ENCODE results near the gene MRPL18. TPM values are rescaled to one million over a fixed set of nuclear protein-coding genes. Genes with fewer than 3 reads are reported as not detected.
A peak's percentile ranks its signal among the peaks of the same experiment; 100 is the strongest.

MRPL18 gene
- total and polyA plus RNA-seq, 9 of the 15 experiments (the other 6 are each of a cell fraction or from before 2014, with no cell fraction given): 149 to 456 (median 196) TPM

GRCh38 chr6:159804504-159804903 lies 14.2 kb downstream of the MRPL18 start (continued):
- peak; percentile 88 for TF ChIP-seq CBX8 (IDR thresholded peaks at IDR 0.05; ENCODE audit: borderline replicate concordance, extremely low read depth, low read depth, low read length, poor library complexity, severe bottlenecking)
- TF ChIP-seq HDAC8 (tag; IDR thresholded peaks at IDR 0.05): no peak
- no peak for TF ChIP-seq MTF1 (CRISPR knock-in tag; IDR thresholded peaks at IDR 0.05; ENCODE audit: borderline replicate concordance)

GRCh38 chr6:159805440-159806020 lies 15.3 kb downstream of the MRPL18 start:
- Histone ChIP-seq H3K4me3 (no peak overlapping the region), H3K36me3 (ENCODE audit: control insufficient read depth, insufficient read depth, low read length) (no peaks in the 10 kb centered on the region), H4K20me1 (replicated peaks; ENCODE audit: control insufficient read depth, insufficient read depth, low read length) (no peaks in the 10 kb centered on the region), H3K9me3 (replicated peaks; ENCODE audit: control insufficient read depth, insufficient read depth, low read depth, low read length) (no peaks in the 10 kb centered on the region), H2AFZ (ENCODE audit: low read depth, low read length) (0 out of 2 replicates have a peak overlapping the region, but pooled peaks have one; percentile 20), H3K27ac (ENCODE audit: extremely low read depth, low read depth, low read length) (no peak overlapping the region), H3K79me2 (ENCODE audit: control insufficient read depth, insufficient read depth, low read length) (no peaks in the 10 kb centered on the region), H3K27me3 (ENCODE audit: control insufficient read depth in 2 of 2, insufficient read depth in 2 of 2, low read length in 2 of 2) (peaks cover 4 to 32% of the 10 kb centered on the region in 2 experiments), H3K9me1 (ENCODE audit: control insufficient read depth, insufficient read depth, low read length) (no peaks in the 10 kb centered on the region), H3K4me1 (replicated peaks in 1 of 2; ENCODE audit: control insufficient read depth in 2 of 2, insufficient read depth in 2 of 2, low read length in 2 of 2) (peaks cover under 1 to 16% of the 10 kb centered on the region in 2 experiments; a peak in 3 of 5 replicates), H3K4me2 (ENCODE audit: insufficient read depth, low read length) (no peak overlapping the region), H3K9ac (ENCODE audit: insufficient read depth in 1 of 2, low read depth in 2 of 2, low read length in 2 of 2) (no peak overlapping the region)
- DNase-seq (ENCODE audit: extremely low read depth in 1 of 4, low spot score in 3 of 4) (no peak), ATAC-seq (no peak), FAIRE-seq (no peak)
- in situ Hi-C loops (cut with MboI) (no loop called here), intact Hi-C loops (cut with micrococcal nuclease) (loop anchor here (1.0 kb wide), 1 partner anchor 17 kb away; no protein-coding TSS in a partner anchor)
- BruUV-seq (replicated peaks): no TSS peak
- ChIA-PET POLR2A (interaction anchor here (0.8 to 3.0 kb wide), 4 partner anchors 9 to 28 kb away, joined by 3 to 24 read pairs (median 4); partner anchors contain the start of genes MRPL18 and TCP1), CTCF (ENCODE audit: low intra/inter-chr PET ratio) (interaction anchor here (0.6 kb wide), 1 partner anchor 112 kb away, joined by 3 read pairs; the partner anchor contains the start of gene SOD2)
- WGBS (ENCODE audit: insufficient coverage, low coverage, missing lambda C conversion rate): 44% methylated on average over 6 of the region's 6 CpGs
- TF ChIP-seq TAF7 (tag; IDR thresholded peaks at IDR 0.05) (no peak), TAL1 (IDR thresholded peaks at IDR 0.05) (peak; percentile 40; the same call in 1 of the 2 replicates), BRD9 (IDR thresholded peaks at IDR 0.05; ENCODE audit: low read depth, partially characterized antibody) (no peak), DPF2 (IDR thresholded peaks at IDR 0.05) (peak; percentile 28; the same call in 1 of the 2 replicates), SMARCA5 (IDR thresholded peaks at IDR 0.05) (no peak), SAFB2 (IDR thresholded peaks at IDR 0.05; ENCODE audit: borderline replicate concordance, low read depth, low read length, severe bottlenecking) (no peak), CREM (IDR thresholded peaks at IDR 0.05; ENCODE audit: low read depth) (no peak), MED1 (CRISPR knock-in tag; IDR thresholded peaks at IDR 0.05; ENCODE audit: borderline replicate concordance) (no peak), TCFL5 (CRISPR knock-in tag; conservative IDR thresholded peaks at IDR 0.05) (no peak), JUND (IDR thresholded peaks at IDR 0.05; ENCODE audit: borderline replicate concordance, low read depth, low read length) (no peak), JUND (tag; IDR thresholded peaks at IDR 0.05; ENCODE audit: borderline replicate concordance, low read depth, low read length) (no peak), MYBL2 (IDR thresholded peaks at IDR 0.05; ENCODE audit: low read depth) (no peak), MYBL2 (CRISPR knock-in tag; IDR thresholded peaks at IDR 0.05; ENCODE audit: borderline replicate concordance) (no peak), RBM39 (optimal IDR thresholded peaks at IDR 0.05; ENCODE audit: low read depth, low read length) (no peak), ZC3H8 (IDR thresholded peaks at IDR 0.05) (no peak), TRIM24 (IDR thresholded peaks at IDR 0.05) (peak in 1 of 2 experiments; percentile 45; a peak in 1 of 4 replicates)
- TF ChIP-seq, protein P1, sequence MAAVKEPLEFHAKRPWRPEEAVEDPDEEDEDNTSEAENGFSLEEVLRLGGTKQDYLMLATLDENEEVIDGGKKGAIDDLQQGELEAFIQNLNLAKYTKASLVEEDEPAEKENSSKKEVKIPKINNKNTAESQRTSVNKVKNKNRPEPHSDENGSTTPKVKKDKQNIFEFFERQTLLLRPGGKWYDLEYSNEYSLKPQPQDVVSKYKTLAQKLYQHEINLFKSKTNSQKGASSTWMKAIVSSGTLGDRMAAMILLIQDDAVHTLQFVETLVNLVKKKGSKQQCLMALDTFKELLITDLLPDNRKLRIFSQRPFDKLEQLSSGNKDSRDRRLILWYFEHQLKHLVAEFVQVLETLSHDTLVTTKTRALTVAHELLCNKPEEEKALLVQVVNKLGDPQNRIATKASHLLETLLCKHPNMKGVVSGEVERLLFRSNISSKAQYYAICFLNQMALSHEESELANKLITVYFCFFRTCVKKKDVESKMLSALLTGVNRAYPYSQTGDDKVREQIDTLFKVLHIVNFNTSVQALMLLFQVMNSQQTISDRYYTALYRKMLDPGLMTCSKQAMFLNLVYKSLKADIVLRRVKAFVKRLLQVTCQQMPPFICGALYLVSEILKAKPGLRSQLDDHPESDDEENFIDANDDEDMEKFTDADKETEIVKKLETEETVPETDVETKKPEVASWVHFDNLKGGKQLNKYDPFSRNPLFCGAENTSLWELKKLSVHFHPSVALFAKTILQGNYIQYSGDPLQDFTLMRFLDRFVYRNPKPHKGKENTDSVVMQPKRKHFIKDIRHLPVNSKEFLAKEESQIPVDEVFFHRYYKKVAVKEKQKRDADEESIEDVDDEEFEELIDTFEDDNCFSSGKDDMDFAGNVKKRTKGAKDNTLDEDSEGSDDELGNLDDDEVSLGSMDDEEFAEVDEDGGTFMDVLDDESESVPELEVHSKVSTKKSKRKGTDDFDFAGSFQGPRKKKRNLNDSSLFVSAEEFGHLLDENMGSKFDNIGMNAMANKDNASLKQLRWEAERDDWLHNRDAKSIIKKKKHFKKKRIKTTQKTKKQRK (IDR thresholded peaks at IDR 0.05; ENCODE audit: borderline replicate concordance, low read depth, low read length): no peak

Data from K562 (cell line).